Measurements from ENCODE around the gene KIF18B. TPM values are rescaled to one million over a fixed set of nuclear protein-coding genes. Genes with fewer than 3 reads are reported as not detected.

Gene KIF18B
- total and polyA plus RNA-seq, 10 of the 15 experiments (the other 5 are each of a cell fraction or from before 2014, with no cell fraction given) = 2.8 to 46.2 (median 20.5) TPM

DNA sequence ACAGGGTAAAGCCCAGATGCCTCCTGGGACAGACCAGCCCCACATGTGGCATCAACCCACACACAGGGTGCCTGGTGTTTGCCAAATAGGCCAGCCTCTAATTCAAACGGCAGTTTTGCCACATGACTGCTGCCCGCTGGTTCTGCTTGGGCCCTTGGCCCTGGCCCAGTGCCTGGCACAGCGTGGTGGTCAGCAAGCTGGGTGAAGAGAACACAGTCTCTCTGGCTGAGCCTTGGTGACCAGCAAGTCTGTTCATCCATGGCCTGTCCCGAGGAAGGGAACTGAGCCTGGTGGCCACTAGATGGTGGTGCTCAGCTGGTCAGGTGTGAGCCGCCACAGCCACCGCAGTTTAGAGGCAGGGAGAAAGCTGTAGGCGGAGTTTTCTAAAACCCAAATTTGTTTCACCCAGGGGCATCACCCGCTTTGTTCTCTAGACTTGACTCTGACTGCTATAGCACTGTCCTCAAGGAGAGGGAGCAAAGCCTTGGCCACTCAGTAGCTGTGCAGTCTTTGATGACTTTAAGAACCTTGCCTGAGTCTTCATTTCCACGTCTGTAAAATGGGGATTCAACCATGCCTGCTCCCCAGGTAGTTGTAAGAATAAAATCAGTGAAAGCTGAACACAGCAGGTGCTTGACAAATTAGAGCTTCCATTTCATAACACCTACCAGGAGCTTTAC is 27.5 kb downstream of the KIF18B start (continued):
- TF ChIP-seq BHLHE40 (IDR thresholded peaks at IDR 0.05; ENCODE audit: borderline replicate concordance in 1 of 2, low read depth in 2 of 2, low read length in 1 of 2) = peak; percentile 23 to 53; a peak in 1 of 4 replicates
- TF ChIP-seq WRNIP1 (IDR thresholded peaks at IDR 0.05; ENCODE audit: borderline replicate concordance, low read depth, low read length) = 0 out of 2 replicates have a peak, but pooled peaks have one; percentile 54
- TF ChIP-seq ZSCAN29 (IDR thresholded peaks at IDR 0.05) = no peak; the same call in 1 of the 2 replicates
- 0 out of 2 replicates have a peak, but pooled peaks have one; percentile 35 for TF ChIP-seq NR2F1 (conservative IDR thresholded peaks at IDR 0.05)
- TF ChIP-seq BRCA1 (IDR thresholded peaks at IDR 0.05; ENCODE audit: low read depth, low read length) = no peak
- no peak for TF ChIP-seq MTA3 (IDR thresholded peaks at IDR 0.05; ENCODE audit: borderline replicate concordance, low read length)
- TF ChIP-seq, protein P1, sequence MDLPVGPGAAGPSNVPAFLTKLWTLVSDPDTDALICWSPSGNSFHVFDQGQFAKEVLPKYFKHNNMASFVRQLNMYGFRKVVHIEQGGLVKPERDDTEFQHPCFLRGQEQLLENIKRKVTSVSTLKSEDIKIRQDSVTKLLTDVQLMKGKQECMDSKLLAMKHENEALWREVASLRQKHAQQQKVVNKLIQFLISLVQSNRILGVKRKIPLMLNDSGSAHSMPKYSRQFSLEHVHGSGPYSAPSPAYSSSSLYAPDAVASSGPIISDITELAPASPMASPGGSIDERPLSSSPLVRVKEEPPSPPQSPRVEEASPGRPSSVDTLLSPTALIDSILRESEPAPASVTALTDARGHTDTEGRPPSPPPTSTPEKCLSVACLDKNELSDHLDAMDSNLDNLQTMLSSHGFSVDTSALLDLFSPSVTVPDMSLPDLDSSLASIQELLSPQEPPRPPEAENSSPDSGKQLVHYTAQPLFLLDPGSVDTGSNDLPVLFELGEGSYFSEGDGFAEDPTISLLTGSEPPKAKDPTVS (IDR thresholded peaks at IDR 0.05; ENCODE audit: low read depth, low read length) = no peak
- no peak for TF ChIP-seq RBBP5 (conservative IDR thresholded peaks at IDR 0.05)
- TF ChIP-seq, protein P2, sequence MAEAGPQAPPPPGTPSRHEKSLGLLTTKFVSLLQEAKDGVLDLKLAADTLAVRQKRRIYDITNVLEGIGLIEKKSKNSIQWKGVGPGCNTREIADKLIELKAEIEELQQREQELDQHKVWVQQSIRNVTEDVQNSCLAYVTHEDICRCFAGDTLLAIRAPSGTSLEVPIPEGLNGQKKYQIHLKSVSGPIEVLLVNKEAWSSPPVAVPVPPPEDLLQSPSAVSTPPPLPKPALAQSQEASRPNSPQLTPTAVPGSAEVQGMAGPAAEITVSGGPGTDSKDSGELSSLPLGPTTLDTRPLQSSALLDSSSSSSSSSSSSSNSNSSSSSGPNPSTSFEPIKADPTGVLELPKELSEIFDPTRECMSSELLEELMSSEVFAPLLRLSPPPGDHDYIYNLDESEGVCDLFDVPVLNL (IDR thresholded peaks at IDR 0.05; ENCODE audit: low read depth, low read length) = no peak
- no peak for TF ChIP-seq MYB (IDR thresholded peaks at IDR 0.05; ENCODE audit: borderline replicate concordance, low read depth, low read length)
- TF ChIP-seq, protein P3, sequence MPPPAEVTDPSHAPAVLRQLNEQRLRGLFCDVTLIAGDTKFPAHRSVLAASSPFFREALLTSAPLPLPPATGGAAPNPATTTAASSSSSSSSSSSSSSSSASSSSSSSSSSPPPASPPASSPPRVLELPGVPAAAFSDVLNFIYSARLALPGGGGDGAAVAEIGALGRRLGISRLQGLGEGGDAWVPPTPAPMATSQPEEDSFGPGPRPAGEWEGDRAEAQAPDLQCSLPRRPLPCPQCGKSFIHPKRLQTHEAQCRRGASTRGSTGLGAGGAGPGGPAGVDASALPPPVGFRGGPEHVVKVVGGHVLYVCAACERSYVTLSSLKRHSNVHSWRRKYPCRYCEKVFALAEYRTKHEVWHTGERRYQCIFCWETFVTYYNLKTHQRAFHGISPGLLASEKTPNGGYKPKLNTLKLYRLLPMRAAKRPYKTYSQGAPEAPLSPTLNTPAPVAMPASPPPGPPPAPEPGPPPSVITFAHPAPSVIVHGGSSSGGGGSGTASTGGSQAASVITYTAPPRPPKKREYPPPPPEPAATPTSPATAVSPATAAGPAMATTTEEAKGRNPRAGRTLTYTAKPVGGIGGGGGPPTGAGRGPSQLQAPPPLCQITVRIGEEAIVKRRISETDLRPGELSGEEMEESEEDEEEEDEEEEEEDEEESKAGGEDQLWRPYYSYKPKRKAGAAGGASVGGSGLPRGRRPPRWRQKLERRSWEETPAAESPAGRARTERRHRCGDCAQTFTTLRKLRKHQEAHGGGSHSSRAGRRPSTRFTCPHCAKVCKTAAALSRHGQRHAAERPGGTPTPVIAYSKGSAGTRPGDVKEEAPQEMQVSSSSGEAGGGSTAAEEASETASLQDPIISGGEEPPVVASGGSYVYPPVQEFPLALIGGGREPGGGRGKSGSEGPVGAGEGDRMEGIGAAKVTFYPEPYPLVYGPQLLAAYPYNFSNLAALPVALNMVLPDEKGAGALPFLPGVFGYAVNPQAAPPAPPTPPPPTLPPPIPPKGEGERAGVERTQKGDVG (CRISPR knock-in tag; IDR thresholded peaks at IDR 0.05) = no peak

All from GM12878 (cell line).